Loucy (cell line): ENCODE measurements around the gene SHB.

ENCODE experiments used
- H2AFZ ChIP-seq: fragments of 200-600 bp; sonication (generic); 2 replicates; pipeline ENCODE4 v1.6.0; 2016; ENCODE audit warnings: antibody characterized with exemption, mild to moderate bottlenecking, low read length, moderate library complexity
- H3F3A ChIP-seq: fragments of 200-600 bp; 2 replicates; pipeline ENCODE4 v1.6.0; 2016; ENCODE audit warnings: antibody characterized with exemption, low read depth, mild to moderate bottlenecking
- H3K27me3 ChIP-seq: fragments of 200-600 bp; sonication (generic); 2 replicates; pipeline ENCODE4 v1.6.1; 2014; ENCODE audit warnings: low read length, mild to moderate bottlenecking; ENCODE audit not compliant: insufficient read depth, poor library complexity, severe bottlenecking
- H3K36me3 ChIP-seq: fragments of 200-600 bp; sonication (generic); 2 replicates; pipeline ENCODE4 v1.6.1; 2016; ENCODE audit warnings: low read length; ENCODE audit not compliant: insufficient read depth
- H3K4me1 ChIP-seq: fragments of 200-600 bp; sonication (generic); 2 replicates; pipeline ENCODE4 v1.5.1; 2014; ENCODE audit warnings: low read length, mild to moderate bottlenecking; ENCODE audit not compliant: insufficient read depth, poor library complexity, severe bottlenecking
- H3K4me2 ChIP-seq: fragments of 200-600 bp; sonication (generic); 2 replicates; pipeline ENCODE4 v1.6.0; 2014; ENCODE audit warnings: antibody characterized with exemption, low read length, low read depth, mild to moderate bottlenecking; ENCODE audit not compliant: poor library complexity, severe bottlenecking
- H3K4me3 ChIP-seq: fragments of 200-600 bp; sonication (generic); 2 replicates; pipeline ENCODE4 v1.5.1; 2014; ENCODE audit warnings: low read length, mild to moderate bottlenecking, mixed read lengths; ENCODE audit not compliant: poor library complexity, severe bottlenecking
- H3K79me2 ChIP-seq: fragments of 200-600 bp; sonication (generic); 2 replicates; pipeline ENCODE4 v1.6.1; 2014; ENCODE audit warnings: low read length; ENCODE audit not compliant: insufficient read depth
- H3K9ac ChIP-seq: fragments of 200-600 bp; sonication (generic); 2 replicates; pipeline ENCODE4 v1.6.0; 2014; ENCODE audit warnings: mild to moderate bottlenecking, low read depth, low read length, moderate library complexity; ENCODE audit not compliant: poor library complexity, severe bottlenecking
- H3K9me2 ChIP-seq: fragments of 200-600 bp; sonication (generic); replicated peaks from 2 replicates; pipeline ENCODE4 v1.6.1; 2016; ENCODE audit warnings: low read depth, low read length, mixed read lengths
- H3K9me3 ChIP-seq: fragments of 200-600 bp; sonication (generic); 2 replicates; pipeline ENCODE4 v1.6.1; 2014; ENCODE audit warnings: mild to moderate bottlenecking, antibody characterized with exemption, low read length, low read depth; ENCODE audit not compliant: insufficient read depth
- H4K20me1 ChIP-seq: fragments of 200-600 bp; sonication (generic); 2 replicates; pipeline ENCODE4 v1.6.0; 2014; ENCODE audit warnings: antibody characterized with exemption, low read length, mild to moderate bottlenecking; ENCODE audit not compliant: insufficient read depth, poor library complexity, severe bottlenecking
- CTCF ChIP-seq: fragments of 200-600 bp; sonication (generic); conservative IDR thresholded peaks from 2 replicates; pipeline ENCODE4 v1.5.1; 2014; ENCODE audit warnings: mild to moderate bottlenecking, antibody characterized with exemption, low read length
- EZH2phosphoT487 ChIP-seq: fragments of 200-600 bp; IDR thresholded peaks from 2 replicates; pipeline ENCODE4 v1.6.1; 2018; ENCODE audit warnings: antibody characterized with exemption, mild to moderate bottlenecking, moderate library complexity, borderline replicate concordance

SHB gene

GRCh38 chr9:37953775-37954437 lies 115.1 kb downstream of the SHB start:
- no peaks in the 10 kb centered on the region for H3K4me1 ChIP-seq
- H3K9me2 ChIP-seq, result no peaks in the 10 kb centered on the region
- H3K9ac ChIP-seq, result no peak overlapping the region
- TF ChIP-seq EZH2phosphoT487, result no peak
- no peak for TF ChIP-seq CTCF
- H3K79me2 ChIP-seq, result no peaks in the 10 kb centered on the region
- H3K9me3 ChIP-seq, result no peaks in the 10 kb centered on the region
- H2AFZ ChIP-seq, result no peak overlapping the region
- H3K4me3 ChIP-seq, result no peak overlapping the region
- H3K27me3 ChIP-seq, result no peaks in the 10 kb centered on the region
- H4K20me1 ChIP-seq, result no peaks in the 10 kb centered on the region
- H3K4me2 ChIP-seq, result no peak overlapping the region
- no peaks in the 10 kb centered on the region for H3K36me3 ChIP-seq
- no peaks in the 10 kb centered on the region for H3F3A ChIP-seq

- no peaks in the 10 kb centered on the region for H3K4me1 ChIP-seq
- H2AFZ ChIP-seq, result no peak overlapping the region
- no peaks in the 10 kb centered on the region for H3K9me3 ChIP-seq
- H3K9ac ChIP-seq, result no peak overlapping the region
- no peak overlapping the region for H3K4me2 ChIP-seq
- no peaks in the 10 kb centered on the region for H4K20me1 ChIP-seq
- TF ChIP-seq CTCF (no peak), EZH2phosphoT487 (no peak)
- no peaks in the 10 kb centered on the region for H3K9me2 ChIP-seq
- no peaks in the 10 kb centered on the region for H3K36me3 ChIP-seq
- H3K79me2 ChIP-seq, result no peaks in the 10 kb centered on the region
- no peak overlapping the region for H3K4me3 ChIP-seq
- no peaks in the 10 kb centered on the region for H3K27me3 ChIP-seq
- H3F3A ChIP-seq, result no peaks in the 10 kb centered on the region
These were observed 115.7 kb downstream of the SHB start for GRCh38 chr9:37953206-37953774.

GRCh38 chr9:37952731-37953130 lies 116.3 kb downstream of the SHB start:
- no peak overlapping the region for H2AFZ ChIP-seq
- no peaks in the 10 kb centered on the region for H3K9me3 ChIP-seq
- H3K9ac ChIP-seq, result no peak overlapping the region
- TF ChIP-seq CTCF, result no peak
- no peak for TF ChIP-seq EZH2phosphoT487
- H3K36me3 ChIP-seq, result no peaks in the 10 kb centered on the region
- no peaks in the 10 kb centered on the region for H3K27me3 ChIP-seq
- H3K4me1 ChIP-seq, result no peaks in the 10 kb centered on the region
- H3F3A ChIP-seq, result no peaks in the 10 kb centered on the region
- H3K4me2 ChIP-seq, result no peak overlapping the region
- no peaks in the 10 kb centered on the region for H3K9me2 ChIP-seq
- no peaks in the 10 kb centered on the region for H3K79me2 ChIP-seq
- H3K4me3 ChIP-seq, result no peak overlapping the region
- no peaks in the 10 kb centered on the region for H4K20me1 ChIP-seq
